Loucy (cell line): ENCODE measurements around the gene VAT1L.

Source experiments
- H2AFZ ChIP-seq: fragments of 200-600 bp; sonication (generic); 2 replicates; pipeline ENCODE4 v1.6.0; 2016; ENCODE audit warnings: antibody characterized with exemption, mild to moderate bottlenecking, low read length, moderate library complexity
- H3F3A ChIP-seq: fragments of 200-600 bp; 2 replicates; pipeline ENCODE4 v1.6.0; 2016; ENCODE audit warnings: antibody characterized with exemption, low read depth, mild to moderate bottlenecking
- H3K27me3 ChIP-seq: fragments of 200-600 bp; sonication (generic); 2 replicates; pipeline ENCODE4 v1.6.1; 2014; ENCODE audit warnings: low read length, mild to moderate bottlenecking; ENCODE audit not compliant: insufficient read depth, poor library complexity, severe bottlenecking
- H3K36me3 ChIP-seq: fragments of 200-600 bp; sonication (generic); 2 replicates; pipeline ENCODE4 v1.6.1; 2016; ENCODE audit warnings: low read length; ENCODE audit not compliant: insufficient read depth
- H3K4me1 ChIP-seq: fragments of 200-600 bp; sonication (generic); 2 replicates; pipeline ENCODE4 v1.5.1; 2014; ENCODE audit warnings: low read length, mild to moderate bottlenecking; ENCODE audit not compliant: insufficient read depth, poor library complexity, severe bottlenecking
- H3K4me2 ChIP-seq: fragments of 200-600 bp; sonication (generic); 2 replicates; pipeline ENCODE4 v1.6.0; 2014; ENCODE audit warnings: antibody characterized with exemption, low read length, low read depth, mild to moderate bottlenecking; ENCODE audit not compliant: poor library complexity, severe bottlenecking
- H3K4me3 ChIP-seq: fragments of 200-600 bp; sonication (generic); 2 replicates; pipeline ENCODE4 v1.5.1; 2014; ENCODE audit warnings: low read length, mild to moderate bottlenecking, mixed read lengths; ENCODE audit not compliant: poor library complexity, severe bottlenecking
- H3K79me2 ChIP-seq: fragments of 200-600 bp; sonication (generic); 2 replicates; pipeline ENCODE4 v1.6.1; 2014; ENCODE audit warnings: low read length; ENCODE audit not compliant: insufficient read depth
- H3K9ac ChIP-seq: fragments of 200-600 bp; sonication (generic); 2 replicates; pipeline ENCODE4 v1.6.0; 2014; ENCODE audit warnings: mild to moderate bottlenecking, low read depth, low read length, moderate library complexity; ENCODE audit not compliant: poor library complexity, severe bottlenecking
- H3K9me2 ChIP-seq: fragments of 200-600 bp; sonication (generic); replicated peaks from 2 replicates; pipeline ENCODE4 v1.6.1; 2016; ENCODE audit warnings: low read depth, low read length, mixed read lengths
- H3K9me3 ChIP-seq: fragments of 200-600 bp; sonication (generic); 2 replicates; pipeline ENCODE4 v1.6.1; 2014; ENCODE audit warnings: mild to moderate bottlenecking, antibody characterized with exemption, low read length, low read depth; ENCODE audit not compliant: insufficient read depth
- H4K20me1 ChIP-seq: fragments of 200-600 bp; sonication (generic); 2 replicates; pipeline ENCODE4 v1.6.0; 2014; ENCODE audit warnings: antibody characterized with exemption, low read length, mild to moderate bottlenecking; ENCODE audit not compliant: insufficient read depth, poor library complexity, severe bottlenecking
- CTCF ChIP-seq: fragments of 200-600 bp; sonication (generic); conservative IDR thresholded peaks from 2 replicates; pipeline ENCODE4 v1.5.1; 2014; ENCODE audit warnings: mild to moderate bottlenecking, antibody characterized with exemption, low read length
- EZH2phosphoT487 ChIP-seq: fragments of 200-600 bp; IDR thresholded peaks from 2 replicates; pipeline ENCODE4 v1.6.1; 2018; ENCODE audit warnings: antibody characterized with exemption, mild to moderate bottlenecking, moderate library complexity, borderline replicate concordance

VAT1L gene

DNA sequence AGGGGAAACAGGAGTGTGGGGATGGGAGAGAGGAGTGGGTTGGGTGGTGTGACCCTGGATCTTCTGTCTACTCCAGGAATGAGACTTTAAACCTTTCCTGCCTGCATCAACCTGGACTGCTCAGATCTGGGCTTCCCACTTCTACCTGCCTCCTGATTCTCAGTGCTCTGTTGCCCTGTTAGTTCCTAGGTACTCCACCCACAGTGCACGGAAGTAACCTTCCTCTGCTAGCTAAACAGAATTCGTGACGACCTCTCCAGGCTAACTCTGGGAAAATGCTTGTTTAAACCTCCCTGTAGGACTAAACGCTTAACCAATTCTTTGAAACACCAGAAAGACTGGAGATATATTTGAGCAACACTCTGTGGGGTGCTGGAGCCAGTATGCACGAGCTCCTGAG, 150.5 kb downstream of the VAT1L start:
- H3K9me2 ChIP-seq, result no peaks in the 10 kb centered on the region
- H3F3A ChIP-seq, result no peaks in the 10 kb centered on the region
- H3K9me3 ChIP-seq, result no peaks in the 10 kb centered on the region; the same call in 1 of the 2 replicates
- H3K4me1 ChIP-seq, result no peaks in the 10 kb centered on the region
- H4K20me1 ChIP-seq, result no peaks in the 10 kb centered on the region
- H3K36me3 ChIP-seq, result no peaks in the 10 kb centered on the region
- H3K9ac ChIP-seq, result no peak overlapping the region
- no peak overlapping the region for H3K4me3 ChIP-seq
- no peak for TF ChIP-seq CTCF
- TF ChIP-seq EZH2phosphoT487, result no peak
- H3K27me3 ChIP-seq, result no peaks in the 10 kb centered on the region
- no peak overlapping the region for H3K4me2 ChIP-seq
- no peak overlapping the region for H2AFZ ChIP-seq
- H3K79me2 ChIP-seq, result no peaks in the 10 kb centered on the region

- Histone ChIP-seq H3K79me2 (no peaks in the 10 kb centered on the region), H3K9me3 (no peaks in the 10 kb centered on the region; the same call in 1 of the 2 replicates), H3K9me2 (no peaks in the 10 kb centered on the region)
These were observed 151.6 kb downstream of the VAT1L start for GRCh38 chr16:77939968-77940367.

DNA sequence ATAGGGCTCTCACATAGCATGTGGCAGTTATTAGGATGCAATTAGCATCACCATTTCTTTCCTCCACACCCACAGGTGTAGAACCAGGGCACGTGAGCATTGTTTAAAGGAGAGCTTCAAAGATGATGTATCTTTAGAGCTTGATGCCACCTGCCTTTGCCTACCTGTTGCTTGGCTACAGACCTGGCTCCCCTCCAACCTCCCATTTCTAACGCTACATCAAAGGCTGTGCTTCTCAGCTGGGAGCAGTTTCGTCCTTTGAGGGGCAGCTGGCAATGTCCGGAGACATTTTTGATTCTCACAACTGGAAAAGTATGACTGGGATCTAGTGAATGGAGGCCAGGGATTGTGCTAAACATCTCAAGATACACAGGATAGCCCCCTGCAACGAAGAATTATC, 155.4 kb downstream of the VAT1L start:
- H3K4me2 ChIP-seq, result no peak overlapping the region
- no peaks in the 10 kb centered on the region for H3K27me3 ChIP-seq
- H2AFZ ChIP-seq, result no peak overlapping the region
- no peak overlapping the region for H3K9ac ChIP-seq
- no peaks in the 10 kb centered on the region for H3K79me2 ChIP-seq
- H3K4me1 ChIP-seq, result no peaks in the 10 kb centered on the region
- H3K9me3 ChIP-seq, result no peaks in the 10 kb centered on the region
- TF ChIP-seq CTCF (no peak), EZH2phosphoT487 (no peak)
- H3F3A ChIP-seq, result no peaks in the 10 kb centered on the region
- no peak overlapping the region for H3K4me3 ChIP-seq
- H3K36me3 ChIP-seq, result no peaks in the 10 kb centered on the region
- H3K9me2 ChIP-seq, result no peaks in the 10 kb centered on the region
- no peaks in the 10 kb centered on the region for H4K20me1 ChIP-seq

More at GRCh38 chr16:77939968-77940367, 151.6 kb downstream of the VAT1L start:
- no peak overlapping the region for H3K9ac ChIP-seq
- no peaks in the 10 kb centered on the region for H3K4me1 ChIP-seq
- no peaks in the 10 kb centered on the region for H3K36me3 ChIP-seq
- H3K4me2 ChIP-seq, result no peak overlapping the region
- no peaks in the 10 kb centered on the region for H3F3A ChIP-seq
- H2AFZ ChIP-seq, result no peak overlapping the region
- no peak overlapping the region for H3K4me3 ChIP-seq
- TF ChIP-seq CTCF, result no peak
- no peaks in the 10 kb centered on the region for H4K20me1 ChIP-seq
- H3K27me3 ChIP-seq, result no peaks in the 10 kb centered on the region
